NCI-H2227 treated with DMSO at 0.1 percent for 48 hours (cell line): Measurements from ENCODE around the gene CCL16.
"Not testable (repeated sequence)": the region's sequence is repeated elsewhere in the genome, so short reads cannot be mapped to it uniquely, and the experiment has no call there.

Experiments used
- DNase-seq: peaks from one replicate; lab custom pipeline; 2025; lab: John Stamatoyannopoulos, UW

The CCL16 gene

GRCh38 chr17:35984140-35984539 lies 2.8 kb upstream of the CCL16 start:
- DNase-seq: no peak

GRCh38 chr17:35982409-35983191 lies 1.3 kb upstream of the CCL16 start:
- DNase-seq: no peak

GRCh38 chr17:35981908-35982330 lies 622 bp upstream of the CCL16 start:
- no peak for DNase-seq

GRCh38 chr17:35978346-35978745 lies 3.0 kb downstream of the CCL16 start:
- DNase-seq: no peak

- no peak for DNase-seq
Observed at GRCh38 chr17:35977509-35977908, 3.8 kb downstream of the CCL16 start.

- no peak for DNase-seq
Observed at GRCh38 chr17:35973333-35974260, 7.7 kb downstream of the CCL16 start.

GRCh38 chr17:35972945-35973332 lies 8.4 kb downstream of the CCL16 start:
- DNase-seq: no peak

- DNase-seq: no peak
Observed at GRCh38 chr17:35972535-35972934, 8.8 kb downstream of the CCL16 start.

- DNase-seq: no peak
Observed at GRCh38 chr17:35972066-35972465, 9.2 kb downstream of the CCL16 start.

GRCh38 chr17:35969558-35970380 lies 11.5 kb downstream of the CCL16 start:
- peak; percentile 52 for DNase-seq

GRCh38 chr17:35968520-35969054 lies 12.7 kb downstream of the CCL16 start:
- DNase-seq: no peak

GRCh38 chr17:35965272-35965671 lies 16.0 kb downstream of the CCL16 start:
- DNase-seq: no peak

GRCh38 chr17:35963663-35964062 lies 17.6 kb downstream of the CCL16 start:
- DNase-seq: no peak

GRCh38 chr17:35953720-35954119 lies 27.6 kb downstream of the CCL16 start:
- DNase-seq: no peak

GRCh38 chr17:35949401-35949800 lies 31.9 kb downstream of the CCL16 start:
- DNase-seq: no peak

- DNase-seq: no peak
Observed at GRCh38 chr17:35948092-35948491, 33.2 kb downstream of the CCL16 start.

- peak; percentile 31 for DNase-seq
Observed at GRCh38 chr17:35947156-35947585, 34.1 kb downstream of the CCL16 start.

GRCh38 chr17:35944151-35944550 lies 37.1 kb downstream of the CCL16 start:
- DNase-seq: no peak

GRCh38 chr17:35943537-35943936 lies 37.8 kb downstream of the CCL16 start, which contains the start of gene LYZL6:
LYZL6 (minus strand) TSS chr17:35943713; CDS start chr17:35939356, 4,357 bp downstream.
- no peak for DNase-seq

GRCh38 chr17:35942588-35943186 lies 38.6 kb downstream of the CCL16 start:
- no peak for DNase-seq

GRCh38 chr17:35938492-35938891 lies 42.8 kb downstream of the CCL16 start:
- DNase-seq: not testable (repeated sequence)
